A549 treated with ZK216348 at 1 μM for 4 hours (cell line): Measurements from ENCODE around the gene TMEM62. TPM values are rescaled to one million over a fixed set of nuclear protein-coding genes. Genes with fewer than 3 reads are reported as not detected.

Experiments used
- total RNA-seq: library from RNA; stranded (reverse); fragments of 200-300 nt; extraction: Qiagen RNA extraction; gene quantifications from 5 replicates; pipeline ENCODE4 v1.2.3, GENCODE V29; 2022; ENCODE audit warnings: low read depth

Gene TMEM62
- total RNA-seq, result 5.8 to 9.7 TPM (median 8.0 TPM) in 5 replicates

GRCh38 chr15:43133430-43134156, at the start of gene TMEM62:
Gene TMEM62, plus strand, starts transcription at chr15:43133586. Its CDS starts 217 bp downstream, at chr15:43133803.

GRCh38 chr15:43105778-43106485, 27.5 kb upstream of the TMEM62 start, which contains the start of gene UBR1:
Gene UBR1, minus strand, starts transcription at chr15:43106038. Its CDS starts 16 bp downstream, at chr15:43106022.

GRCh38 chr15:43185157-43186002, 52.0 kb downstream of the TMEM62 start, which contains the start of gene CCNDBP1:
Gene CCNDBP1, plus strand, starts transcription at chr15:43185403. Its CDS starts 96 bp downstream, at chr15:43185499.

GRCh38 chr15:43220991-43221403, 87.6 kb downstream of the TMEM62 start, which contains the start of gene EPB42:
Gene EPB42, minus strand, starts transcription at chr15:43221018. Its CDS starts 193 bp downstream, at chr15:43220825.

Other genes with a start within 250 kb of the TMEM62 start
- 0.90 to 2.9 TPM (median 2.0 TPM) in 5 replicates for gene TTBK2, start 212.8 kb upstream of the TMEM62 start, total RNA-seq
- gene UBR1, start 27.5 kb upstream of the TMEM62 start, total RNA-seq, result 4.3 to 5.5 TPM (median 4.4 TPM) in 5 replicates
- 23.4 to 31.0 TPM (median 25.4 TPM) in 5 replicates for gene CCNDBP1, start 51.8 kb downstream of the TMEM62 start, total RNA-seq
- gene EPB42, start 87.4 kb downstream of the TMEM62 start, total RNA-seq, result not detected in 5 replicates
- not detected in 5 replicates for gene TGM5, start 133.3 kb downstream of the TMEM62 start, total RNA-seq
- gene TGM7, start 168.7 kb downstream of the TMEM62 start, total RNA-seq, result not detected in 5 replicates
- gene LCMT2, start 197.0 kb downstream of the TMEM62 start, total RNA-seq, result 5.7 to 8.2 TPM (median 7.4 TPM) in 5 replicates
- 7.1 to 12.5 TPM (median 9.3 TPM) in 5 replicates for gene ZSCAN29, start 237.5 kb downstream of the TMEM62 start, total RNA-seq
- gene TUBGCP4, start 237.5 kb downstream of the TMEM62 start, total RNA-seq, result 4.1 to 8.3 TPM (median 6.6 TPM) in 5 replicates